Gastrocnemius medialis (tissue), 4 donors: Measurements from ENCODE around the gene TSPYL2. TPM values are rescaled to one million over a fixed set of nuclear protein-coding genes. Genes with fewer than 3 reads are reported as not detected.

Experiments used
- ATAC-seq, 2 donors: fragments of 150-250 bp; one replicate each; pipeline ENCODE4 v1.9.1; 2016
- DNase-seq, 2 donors: peaks; one replicate each; pipeline ENCODE4 v3.0.0-alpha.2; 2019
- H3K27ac ChIP-seq, 4 donors: fragments of 200-600 bp; sonication (generic); 1 replicate in 1 of 4; 2 replicates in 3 of 4; pipeline ENCODE4 v1.5.1; 2016 to 2018; ENCODE audit warnings: mild to moderate bottlenecking in 2 of 4, moderate library complexity in 1 of 4
- H3K27me3 ChIP-seq, 3 donors: fragments of 200-600 bp; sonication (generic) in 2 of 3; 1 replicate in 1 of 3; 2 replicates in 2 of 3; pipeline versions ENCODE4 v1.5.1 to v1.6.0; 2016 to 2019; ENCODE audit warnings: mild to moderate bottlenecking in 1 of 3, moderate library complexity in 1 of 3
- H3K36me3 ChIP-seq, 2 donors: fragments of 200-600 bp; sonication (generic) in 1 of 2; one replicate each; pipeline ENCODE4 v1.5.1; 2017 to 2018
- H3K4me1 ChIP-seq, 2 donors: fragments of 200-600 bp; sonication (generic) in 1 of 2; one replicate each; pipeline ENCODE4 v1.5.1; 2016 to 2017; ENCODE audit warnings: mild to moderate bottlenecking in 2 of 2
- H3K4me3 ChIP-seq, 4 donors: fragments of 200-600 bp; sonication (generic) in 3 of 4; 1 replicate in 1 of 4; 2 replicates in 3 of 4; pipeline ENCODE4 v1.5.1; 2016 to 2019; ENCODE audit warnings: mild to moderate bottlenecking in 2 of 4
- H3K9me3 ChIP-seq, 3 donors: fragments of 200-600 bp; sonication (generic) in 2 of 3; 1 replicate in 1 of 3; 2 replicates in 2 of 3; pipeline ENCODE4 v1.5.1; 2016 to 2019
- CTCF ChIP-seq, 5 experiments: fragments of 450-650 bp in 3 of 5; fragments of 200-600 bp in 2 of 5; sonication (generic) in 2 of 5; IDR thresholded peaks in 4 of 5; conservative IDR thresholded peaks in 1 of 5; 1 replicate in 4 of 5; 2 replicates in 1 of 5; pipeline ENCODE4 v1.5.1; 2016 to 2019; ENCODE audit warnings: antibody characterized with exemption in 5 of 5, mild to moderate bottlenecking in 3 of 5, moderate library complexity in 3 of 5
- POLR2A ChIP-seq, 2 donors: fragments of 450-650 bp; IDR thresholded peaks; one replicate each; pipeline ENCODE4 v1.6.1; 2017; ENCODE audit warnings: antibody characterized with exemption in 2 of 2, mild to moderate bottlenecking in 2 of 2, moderate library complexity in 2 of 2
- in situ Hi-C, 4 donors: fragments of 200-750 bp; cut with MboI; loops; one replicate each; pipeline versions ENCODE4 v1.15.0 to v1.8.0; 2017; ENCODE audit warnings: low sequenced_read_pairs in 4 of 4
- intact Hi-C: fragments of 100-400 bp; cut with DNase I; formaldehyde crosslinking; loops from one replicate; pipeline ENCODE4 v1.15.1; 2023; ENCODE audit warnings: low total_unique reads
- total RNA-seq, 4 donors: library from RNA; depleted of rRNA; stranded (reverse); fragments of >200 nt; gene quantifications; one replicate each; pipeline versions ENCODE4 v1.1.0 to v1.2.3, GENCODE V29; 2016

Gene TSPYL2
- total RNA-seq, 4 donors from 2014 or later: 46.7 to 161 (median 78.6) TPM

GRCh38 chrX:53077207-53078197 lies 4.7 kb upstream of the TSPYL2 start:
- no peak for ATAC-seq
- intact Hi-C loops: loop anchor here (10.0 kb wide), 1 partner anchor 247 kb away; no protein-coding TSS in a partner anchor
- in situ Hi-C loops: loop anchor here in 1 of 4 donors (25.0 kb wide), 1 partner anchor 135 kb away; no protein-coding TSS in a partner anchor

GRCh38 chrX:53078943-53079342 lies 3.2 kb upstream of the TSPYL2 start:
- H3K27me3 ChIP-seq: no peaks in the 10 kb centered on the region
- TF ChIP-seq CTCF (IDR thresholded peaks at IDR 0.05 in 4 of 5, conservative IDR thresholded peaks at IDR 0.05 in 1 of 5): no peak
- TF ChIP-seq POLR2A (IDR thresholded peaks at IDR 0.05): no peak
- in situ Hi-C loops (loop anchor here in 1 of 4 donors (25.0 kb wide), 1 partner anchor 133 kb away; no protein-coding TSS in a partner anchor), intact Hi-C loops (loop anchor here (10.0 kb wide), 1 partner anchor 246 kb away; no protein-coding TSS in a partner anchor)
- ATAC-seq (no peak), DNase-seq (no peak)
- no peak overlapping the region for H3K4me3 ChIP-seq
- no peaks in the 10 kb centered on the region for H3K36me3 ChIP-seq
- H3K9me3 ChIP-seq: no peaks in the 10 kb centered on the region
- H3K27ac ChIP-seq: no peak overlapping the region
- H3K4me1 ChIP-seq: peaks cover 0 to 8% of the 10 kb centered on the region in 2 donors

More at GRCh38 chrX:53077207-53078197, 4.7 kb upstream of the TSPYL2 start:
- Histone ChIP-seq H3K4me3 (no peak overlapping the region), H3K36me3 (no peaks in the 10 kb centered on the region), H3K9me3 (no peaks in the 10 kb centered on the region), H3K4me1 (no peaks in the 10 kb centered on the region), H3K27ac (no peak overlapping the region), H3K27me3 (no peaks in the 10 kb centered on the region)
- DNase-seq: no peak
- TF ChIP-seq POLR2A (IDR thresholded peaks at IDR 0.05) (no peak), CTCF (IDR thresholded peaks at IDR 0.05 in 4 of 5, conservative IDR thresholded peaks at IDR 0.05 in 1 of 5) (no peak)

GRCh38 chrX:53080628-53081580 lies 1.3 kb upstream of the TSPYL2 start:
- TF ChIP-seq CTCF (IDR thresholded peaks at IDR 0.05 in 4 of 5, conservative IDR thresholded peaks at IDR 0.05 in 1 of 5) (no peak), POLR2A (IDR thresholded peaks at IDR 0.05) (peak in 1 of 2 donors; percentile 20)
- intact Hi-C loops: loop anchor here (5.0 kb wide), 1 partner anchor 81 kb away; no protein-coding TSS in a partner anchor
- Histone ChIP-seq H3K27me3 (no peaks in the 10 kb centered on the region), H3K4me1 (peaks cover 0 to 8% of the 10 kb centered on the region in 2 donors), H3K9me3 (no peaks in the 10 kb centered on the region), H3K4me3 (peak overlapping the region in 3 of 4 donors; percentile 28 to 76 (median 50)), H3K27ac (peak overlapping the region; percentile 83 to 91 (median 84)), H3K36me3 (no peaks in the 10 kb centered on the region)
- DNase-seq (no peak), ATAC-seq (no peak)
- in situ Hi-C loops: loop anchor here in 1 of 4 donors (25.0 kb wide), 1 partner anchor 131 kb away; no protein-coding TSS in a partner anchor
